Fibroblast of villous mesenchyme (primary cell): ENCODE measurements around the gene BST1. TPM values are rescaled to one million over a fixed set of nuclear protein-coding genes. Genes with fewer than 3 reads are reported as not detected.
A peak's percentile ranks its signal among the peaks of the same experiment; 100 is the strongest.

Source experiments
- DNase-seq: peaks from one replicate; pipeline ENCODE4 v3.0.0-alpha.2; 2010; ENCODE audit warnings: low read depth
- H3K4me3 ChIP-seq: 2 replicates; pipeline ENCODE4 v1.5.1; 2011; ENCODE audit warnings: low read depth, mild to moderate bottlenecking, low read length
- total RNA-seq: library from RNA; depleted of rRNA; stranded (reverse); fragments of >200 nt; gene quantifications from 2 replicates; pipeline ENCODE4 v1.2.3, GENCODE V29; 2012
- TF ChIP-seq, protein P1 (sequence below): IDR thresholded peaks from 2 replicates; pipeline ENCODE4 v1.5.1; 2012; ENCODE audit warnings: low read depth, mild to moderate bottlenecking, low read length; ENCODE audit not compliant: insufficient read depth

BST1 gene
- total RNA-seq, 1 donor: 19.9 TPM

DNA sequence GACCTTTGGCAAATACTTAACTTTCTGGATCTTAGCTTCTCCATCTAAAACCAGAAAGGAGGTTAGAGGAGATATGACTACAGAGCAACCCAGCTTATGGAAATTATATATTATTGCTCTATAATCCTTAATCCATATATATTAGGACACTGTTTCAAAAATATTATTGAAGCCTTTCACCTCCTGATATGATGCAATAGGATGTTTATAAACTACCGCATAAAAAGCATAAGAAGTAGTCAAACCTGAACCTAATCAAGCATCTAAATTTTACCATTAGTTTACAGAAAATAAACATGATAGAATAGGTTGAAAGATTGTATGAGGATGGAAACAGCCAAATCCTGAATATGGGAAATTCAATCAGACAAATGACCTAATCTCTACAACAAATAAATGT is 26.8 kb upstream of the BST1 start:
- DNase-seq: no peak
- TF ChIP-seq, protein P1, sequence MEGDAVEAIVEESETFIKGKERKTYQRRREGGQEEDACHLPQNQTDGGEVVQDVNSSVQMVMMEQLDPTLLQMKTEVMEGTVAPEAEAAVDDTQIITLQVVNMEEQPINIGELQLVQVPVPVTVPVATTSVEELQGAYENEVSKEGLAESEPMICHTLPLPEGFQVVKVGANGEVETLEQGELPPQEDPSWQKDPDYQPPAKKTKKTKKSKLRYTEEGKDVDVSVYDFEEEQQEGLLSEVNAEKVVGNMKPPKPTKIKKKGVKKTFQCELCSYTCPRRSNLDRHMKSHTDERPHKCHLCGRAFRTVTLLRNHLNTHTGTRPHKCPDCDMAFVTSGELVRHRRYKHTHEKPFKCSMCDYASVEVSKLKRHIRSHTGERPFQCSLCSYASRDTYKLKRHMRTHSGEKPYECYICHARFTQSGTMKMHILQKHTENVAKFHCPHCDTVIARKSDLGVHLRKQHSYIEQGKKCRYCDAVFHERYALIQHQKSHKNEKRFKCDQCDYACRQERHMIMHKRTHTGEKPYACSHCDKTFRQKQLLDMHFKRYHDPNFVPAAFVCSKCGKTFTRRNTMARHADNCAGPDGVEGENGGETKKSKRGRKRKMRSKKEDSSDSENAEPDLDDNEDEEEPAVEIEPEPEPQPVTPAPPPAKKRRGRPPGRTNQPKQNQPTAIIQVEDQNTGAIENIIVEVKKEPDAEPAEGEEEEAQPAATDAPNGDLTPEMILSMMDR: no peak
- no peak overlapping the region for H3K4me3 ChIP-seq

DNA sequence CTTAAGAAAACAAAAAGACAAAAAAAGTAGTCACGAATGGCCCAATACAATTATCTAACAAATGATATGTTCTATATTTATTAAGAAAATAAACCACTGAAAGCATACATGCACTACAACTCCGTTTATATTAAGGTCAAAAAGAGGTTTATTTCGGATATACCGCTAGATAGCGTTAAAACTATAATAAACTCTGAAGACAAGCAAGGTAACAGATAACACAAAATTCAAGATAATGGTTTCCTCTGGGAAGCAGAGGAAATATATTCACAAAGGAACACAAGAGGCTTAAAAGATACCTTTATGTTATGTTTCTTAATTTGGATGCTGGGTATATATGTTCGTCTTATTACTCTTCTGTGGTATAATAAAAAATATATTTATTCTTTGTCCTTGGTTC is 26.0 kb upstream of the BST1 start:
- TF ChIP-seq, protein P1: no peak
- no peak for DNase-seq
- no peak overlapping the region for H3K4me3 ChIP-seq

DNA sequence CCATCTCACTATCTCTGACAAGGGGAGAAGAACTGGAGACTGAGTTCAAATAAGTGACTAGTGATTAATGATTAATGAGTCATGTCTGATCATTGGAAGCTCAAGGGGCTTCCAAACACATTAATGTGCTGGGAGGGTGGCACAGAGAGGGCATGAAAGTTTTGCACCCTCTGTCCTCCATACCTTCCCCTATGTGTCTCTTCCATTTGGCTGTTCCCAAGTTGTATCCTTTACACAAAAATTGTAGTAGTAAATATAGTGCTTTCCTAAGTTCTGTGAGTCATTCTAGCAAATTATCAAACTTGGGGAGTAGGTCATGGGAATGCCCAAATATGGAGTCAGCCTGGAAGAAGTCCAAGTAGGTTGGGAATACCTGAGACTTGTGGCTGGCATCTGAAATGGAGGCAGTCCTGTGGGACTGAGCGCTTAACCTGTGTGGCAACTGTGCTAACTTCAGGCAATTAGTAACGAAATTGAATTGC is 25.3 kb upstream of the BST1 start:
- TF ChIP-seq, protein P1: no peak
- peak; percentile 65 for DNase-seq

DNA sequence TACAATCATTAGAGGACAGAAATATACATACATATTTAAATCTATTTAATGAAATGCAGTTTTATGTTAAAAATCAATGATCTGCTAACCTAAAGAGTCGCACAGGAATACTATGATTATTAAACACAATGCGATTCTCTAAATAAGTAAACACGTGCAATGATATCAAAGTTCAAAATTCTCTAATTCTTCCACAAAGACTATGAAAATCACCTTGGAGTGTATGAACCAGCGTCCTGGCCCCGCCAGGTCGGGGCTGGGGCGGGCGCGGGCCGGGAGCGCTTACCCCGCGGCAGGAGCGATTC is 21.8 kb upstream of the BST1 start:
- TF ChIP-seq, protein P1: no peak
- H3K4me3 ChIP-seq: peak overlapping the region; percentile 78
- no peak for DNase-seq

More for the DNA sequence above, 25.3 kb upstream of the BST1 start:
- no peak overlapping the region for H3K4me3 ChIP-seq

DNA sequence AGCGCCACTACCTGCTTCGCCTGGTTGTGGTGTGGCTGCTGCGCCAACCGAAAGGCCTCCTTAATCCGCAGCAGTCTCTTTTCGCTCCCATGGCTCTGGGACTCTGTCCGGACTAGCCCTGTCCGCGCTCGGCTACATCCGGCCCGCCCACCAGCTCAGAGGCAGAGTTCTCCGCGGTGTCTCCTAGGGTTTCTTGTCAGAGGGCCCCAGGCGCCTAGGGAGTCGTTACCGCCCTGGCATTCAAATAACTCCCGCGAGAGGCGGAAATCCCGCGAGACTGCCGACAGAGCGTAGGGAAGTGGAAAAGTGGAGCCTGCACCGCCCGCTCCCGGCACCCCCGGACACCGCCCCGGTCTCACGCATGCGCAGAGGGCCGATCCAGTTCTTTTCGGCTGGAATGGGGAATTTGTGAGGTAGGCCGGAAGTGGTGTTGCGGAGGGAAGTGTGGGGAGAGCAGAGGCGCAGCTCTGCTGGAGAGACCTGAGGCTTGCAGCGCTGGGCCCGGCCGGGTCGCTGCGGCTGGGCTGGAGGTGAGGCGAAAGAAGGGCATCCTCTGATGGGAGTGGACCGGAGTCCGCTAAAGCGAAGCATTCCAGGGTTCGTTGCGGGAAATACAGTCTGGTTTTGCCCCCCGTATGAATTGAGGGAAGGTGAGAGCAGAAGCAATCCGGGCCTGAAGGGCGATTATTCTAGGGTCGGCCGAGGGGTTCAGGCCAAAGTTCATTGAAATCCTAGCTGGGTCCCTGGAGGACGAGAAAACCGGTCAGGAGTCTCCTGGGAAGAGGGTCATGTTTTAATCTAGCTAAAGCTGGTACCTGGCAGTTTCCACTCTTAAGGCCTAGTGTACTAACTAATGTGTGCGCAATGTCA is 21.3 kb upstream of the BST1 start, which contains the start of gene FAM200B:
FAM200B (plus strand) TSS at position 456 of the 870 bp plus-strand sequence. CDS start 5,151 bp downstream, outside the sequence.
- peak within 1 kb of the TSS; percentile 78 for H3K4me3 ChIP-seq
- peak; percentile 99 for DNase-seq
- TF ChIP-seq, protein P1: peak; percentile 18

DNA sequence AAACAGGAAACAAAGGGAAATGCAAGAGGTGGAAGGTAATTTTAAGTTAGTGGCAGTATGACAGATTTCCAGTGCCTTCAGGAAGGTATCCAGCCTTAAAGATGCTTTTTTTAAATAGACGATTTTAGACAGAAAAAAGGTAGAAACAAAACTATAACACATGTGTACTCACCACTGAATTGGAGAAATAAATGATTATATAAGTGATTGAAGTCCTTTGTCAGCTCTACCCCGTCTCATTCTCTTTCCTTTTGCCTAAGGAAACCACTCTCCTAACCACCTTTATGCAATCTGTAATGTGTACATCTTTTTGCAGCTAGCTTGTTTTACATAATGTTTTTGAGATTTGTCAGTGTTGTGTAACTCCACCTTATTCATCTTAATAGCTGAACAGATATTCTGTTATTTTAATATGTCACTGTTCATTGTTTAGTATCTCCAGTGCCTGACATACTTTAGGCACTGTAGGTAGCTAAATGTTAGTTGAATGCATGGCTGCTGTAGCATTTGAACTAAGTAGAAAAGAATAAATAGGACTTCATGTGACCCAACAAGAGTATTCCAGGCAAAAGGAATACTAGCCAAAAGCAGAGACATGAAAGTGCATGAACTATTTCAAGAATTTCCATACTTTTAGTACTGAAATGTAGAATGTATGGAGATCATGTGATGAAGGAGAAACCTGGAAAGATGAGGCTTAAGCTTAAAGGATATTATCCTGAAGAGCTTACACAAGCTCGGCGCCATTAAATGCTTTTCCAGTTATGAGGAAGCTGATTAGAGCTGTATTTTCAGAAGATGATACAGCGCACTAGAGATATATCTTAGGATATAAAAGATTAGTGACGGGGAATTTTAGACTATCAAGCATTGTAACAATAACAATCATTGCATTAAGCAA is 20.4 kb upstream of the BST1 start:
- peak; percentile 50 for DNase-seq
- TF ChIP-seq, protein P1: no peak
- H3K4me3 ChIP-seq: peak overlapping the region; percentile 78
